DOHH2 (cell line): ENCODE data around the gene HIVEP2.

Experiments used
- H3F3A ChIP-seq: fragments of 200-600 bp; sonication (generic), shearing (Covaris generic); 2 replicates; pipeline ENCODE4 v1.6.0; 2016; ENCODE audit warnings: antibody characterized with exemption, mild to moderate bottlenecking; ENCODE audit not compliant: control insufficient read depth, insufficient read depth
- H3K27ac ChIP-seq: fragments of 200-600 bp; sonication (generic); 2 replicates; pipeline ENCODE4 v1.5.1; 2014; ENCODE audit warnings: low read depth, mild to moderate bottlenecking, low read length, moderate library complexity
- H3K27me3 ChIP-seq: fragments of 200-600 bp; sonication (generic); 2 replicates; pipeline ENCODE4 v1.6.1; 2014; ENCODE audit warnings: mild to moderate bottlenecking, low read length, mixed read lengths; ENCODE audit not compliant: control insufficient read depth
- H3K36me3 ChIP-seq: fragments of 200-600 bp; sonication (generic); 2 replicates; pipeline ENCODE4 v1.6.1; 2014; ENCODE audit warnings: mild to moderate bottlenecking, low read length, moderate library complexity, mixed read lengths; ENCODE audit not compliant: control insufficient read depth
- H3K4me1 ChIP-seq: fragments of 200-600 bp; sonication (generic); 2 replicates; pipeline ENCODE4 v1.6.1; 2014; ENCODE audit warnings: mild to moderate bottlenecking, low read length, mixed read lengths; ENCODE audit not compliant: control insufficient read depth
- H3K4me2 ChIP-seq: fragments of 200-600 bp; sonication (generic); 2 replicates; pipeline ENCODE4 v1.6.0; 2014; ENCODE audit warnings: mild to moderate bottlenecking, low read length, moderate library complexity
- H3K4me3 ChIP-seq: fragments of 200-600 bp; sonication (generic); 2 replicates; pipeline ENCODE4 v1.5.1; 2014; ENCODE audit warnings: mild to moderate bottlenecking, low read length, mixed read lengths
- H3K79me2 ChIP-seq: fragments of 200-600 bp; sonication (generic); 2 replicates; pipeline ENCODE4 v1.6.1; 2014; ENCODE audit warnings: mild to moderate bottlenecking, low read length, mixed read lengths; ENCODE audit not compliant: control insufficient read depth
- H3K9me2 ChIP-seq: fragments of 200-600 bp; sonication (generic); replicated peaks from 2 replicates; pipeline ENCODE4 v1.6.1; 2014; ENCODE audit warnings: mild to moderate bottlenecking, low read length, mixed read lengths; ENCODE audit not compliant: control insufficient read depth
- H3K9me3 ChIP-seq: fragments of 200-600 bp; sonication (generic); 2 replicates; pipeline ENCODE4 v1.6.1; 2014; ENCODE audit warnings: antibody characterized with exemption, low read length, mixed read lengths; ENCODE audit not compliant: control insufficient read depth, insufficient read depth
- H4K20me1 ChIP-seq: fragments of 200-600 bp; sonication (generic); 2 replicates; pipeline ENCODE4 v1.6.0; 2014; ENCODE audit warnings: low read depth, mild to moderate bottlenecking, antibody characterized with exemption, low read length, moderate library complexity; ENCODE audit not compliant: control insufficient read depth, insufficient read depth
- EZH2phosphoT487 ChIP-seq: fragments of 200-600 bp; sonication (generic); IDR thresholded peaks from 2 replicates; pipeline ENCODE4 v1.6.1; 2017; ENCODE audit warnings: borderline replicate concordance, mild to moderate bottlenecking, antibody characterized with exemption, low read length, moderate library complexity, mixed read lengths
- TF ChIP-seq, protein P1 (sequence below): fragments of 200-600 bp; sonication (generic); IDR thresholded peaks from one replicate; pipeline ENCODE4 v1.5.1; 2014; ENCODE audit warnings: antibody characterized with exemption, mild to moderate bottlenecking, low read depth, low read length; ENCODE audit not compliant: poor library complexity, severe bottlenecking

The HIVEP2 gene

DNA sequence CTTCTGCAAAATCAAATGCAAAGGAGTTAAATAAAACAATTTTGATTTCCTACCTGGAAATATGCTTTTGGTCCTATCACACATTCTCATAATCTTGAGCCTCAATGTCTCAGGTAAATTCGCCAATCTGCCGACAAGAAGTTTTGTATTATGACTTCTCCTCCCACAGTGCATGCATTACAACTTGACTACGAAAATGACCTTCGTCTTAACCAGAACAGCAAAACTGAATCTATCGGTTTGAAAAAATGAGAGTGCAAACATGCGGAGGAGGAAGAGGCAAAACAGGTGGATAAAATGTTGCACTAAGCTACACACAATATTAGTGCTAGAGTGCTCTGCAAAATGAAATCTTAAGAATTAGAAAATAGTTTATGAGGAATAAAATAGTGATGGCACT, 43.4 kb downstream of the HIVEP2 start:
- Histone ChIP-seq H3K79me2 (peaks cover 33% of the 10 kb centered on the region), H3K4me2 (no peak overlapping the region), H3K27ac (no peak overlapping the region)

DNA sequence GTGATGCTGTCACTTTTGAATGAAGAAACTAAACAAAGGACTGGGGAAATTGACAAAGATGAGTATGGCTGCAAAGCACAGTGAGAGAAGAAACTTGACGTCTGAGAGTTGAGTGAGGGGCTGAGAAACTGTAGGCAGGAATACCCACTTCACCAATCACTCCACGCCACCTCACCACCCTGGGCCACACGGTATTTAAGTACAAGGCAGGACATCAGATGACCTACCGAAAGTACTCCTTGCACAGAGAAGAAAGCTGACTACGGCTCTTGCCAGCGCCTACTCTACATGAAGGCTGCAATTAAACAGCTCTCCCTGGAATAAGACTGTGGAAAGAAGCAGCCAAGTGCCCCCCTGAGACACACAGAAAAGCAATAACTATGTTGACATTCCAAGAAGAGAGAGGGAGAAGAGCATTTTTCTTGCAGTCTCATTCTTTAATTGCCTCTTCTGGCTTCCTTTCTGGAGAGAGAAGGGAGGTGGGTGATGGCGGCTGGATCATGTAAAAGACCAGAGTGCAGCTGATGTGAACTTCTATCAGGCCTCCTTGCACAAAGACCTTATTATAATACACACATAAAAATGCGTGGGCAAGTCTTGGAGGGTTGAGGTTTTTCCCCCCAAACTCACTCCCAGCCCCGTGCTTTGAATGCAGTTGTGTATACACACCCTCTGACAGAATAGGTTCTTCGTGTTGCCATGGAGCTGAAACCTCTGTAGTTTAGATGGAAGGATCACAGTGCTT, 44.6 kb downstream of the HIVEP2 start:
- no peak overlapping the region for H3K27ac ChIP-seq
- TF ChIP-seq EZH2phosphoT487, result no peak
- TF ChIP-seq, protein P1, sequence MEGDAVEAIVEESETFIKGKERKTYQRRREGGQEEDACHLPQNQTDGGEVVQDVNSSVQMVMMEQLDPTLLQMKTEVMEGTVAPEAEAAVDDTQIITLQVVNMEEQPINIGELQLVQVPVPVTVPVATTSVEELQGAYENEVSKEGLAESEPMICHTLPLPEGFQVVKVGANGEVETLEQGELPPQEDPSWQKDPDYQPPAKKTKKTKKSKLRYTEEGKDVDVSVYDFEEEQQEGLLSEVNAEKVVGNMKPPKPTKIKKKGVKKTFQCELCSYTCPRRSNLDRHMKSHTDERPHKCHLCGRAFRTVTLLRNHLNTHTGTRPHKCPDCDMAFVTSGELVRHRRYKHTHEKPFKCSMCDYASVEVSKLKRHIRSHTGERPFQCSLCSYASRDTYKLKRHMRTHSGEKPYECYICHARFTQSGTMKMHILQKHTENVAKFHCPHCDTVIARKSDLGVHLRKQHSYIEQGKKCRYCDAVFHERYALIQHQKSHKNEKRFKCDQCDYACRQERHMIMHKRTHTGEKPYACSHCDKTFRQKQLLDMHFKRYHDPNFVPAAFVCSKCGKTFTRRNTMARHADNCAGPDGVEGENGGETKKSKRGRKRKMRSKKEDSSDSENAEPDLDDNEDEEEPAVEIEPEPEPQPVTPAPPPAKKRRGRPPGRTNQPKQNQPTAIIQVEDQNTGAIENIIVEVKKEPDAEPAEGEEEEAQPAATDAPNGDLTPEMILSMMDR, result no peak
- H3K9me3 ChIP-seq, result no peaks in the 10 kb centered on the region
- H3K4me2 ChIP-seq, result no peak overlapping the region
- H3K4me1 ChIP-seq, result peaks cover 23% of the 10 kb centered on the region
- H3K36me3 ChIP-seq, result 0 out of 2 replicates have a peak, but pooled peaks cover 4% of the 10 kb centered on the region
- peaks cover 31% of the 10 kb centered on the region for H3K79me2 ChIP-seq
- no peaks in the 10 kb centered on the region for H4K20me1 ChIP-seq
- H3K27me3 ChIP-seq, result no peaks in the 10 kb centered on the region
- no peak overlapping the region for H3K4me3 ChIP-seq
- H3K9me2 ChIP-seq, result no peaks in the 10 kb centered on the region
- H3F3A ChIP-seq, result no peaks in the 10 kb centered on the region

More for the DNA sequence above, 43.4 kb downstream of the HIVEP2 start:
- Histone ChIP-seq H3K4me1 (peaks cover 20% of the 10 kb centered on the region), H3K4me3 (no peak overlapping the region), H3K36me3 (0 out of 2 replicates have a peak, but pooled peaks cover 4% of the 10 kb centered on the region), H3F3A (no peaks in the 10 kb centered on the region), H3K9me3 (no peaks in the 10 kb centered on the region), H3K27me3 (no peaks in the 10 kb centered on the region), H3K9me2 (no peaks in the 10 kb centered on the region), H4K20me1 (no peaks in the 10 kb centered on the region)
- TF ChIP-seq, protein P1, result no peak
- TF ChIP-seq EZH2phosphoT487, result no peak

DNA sequence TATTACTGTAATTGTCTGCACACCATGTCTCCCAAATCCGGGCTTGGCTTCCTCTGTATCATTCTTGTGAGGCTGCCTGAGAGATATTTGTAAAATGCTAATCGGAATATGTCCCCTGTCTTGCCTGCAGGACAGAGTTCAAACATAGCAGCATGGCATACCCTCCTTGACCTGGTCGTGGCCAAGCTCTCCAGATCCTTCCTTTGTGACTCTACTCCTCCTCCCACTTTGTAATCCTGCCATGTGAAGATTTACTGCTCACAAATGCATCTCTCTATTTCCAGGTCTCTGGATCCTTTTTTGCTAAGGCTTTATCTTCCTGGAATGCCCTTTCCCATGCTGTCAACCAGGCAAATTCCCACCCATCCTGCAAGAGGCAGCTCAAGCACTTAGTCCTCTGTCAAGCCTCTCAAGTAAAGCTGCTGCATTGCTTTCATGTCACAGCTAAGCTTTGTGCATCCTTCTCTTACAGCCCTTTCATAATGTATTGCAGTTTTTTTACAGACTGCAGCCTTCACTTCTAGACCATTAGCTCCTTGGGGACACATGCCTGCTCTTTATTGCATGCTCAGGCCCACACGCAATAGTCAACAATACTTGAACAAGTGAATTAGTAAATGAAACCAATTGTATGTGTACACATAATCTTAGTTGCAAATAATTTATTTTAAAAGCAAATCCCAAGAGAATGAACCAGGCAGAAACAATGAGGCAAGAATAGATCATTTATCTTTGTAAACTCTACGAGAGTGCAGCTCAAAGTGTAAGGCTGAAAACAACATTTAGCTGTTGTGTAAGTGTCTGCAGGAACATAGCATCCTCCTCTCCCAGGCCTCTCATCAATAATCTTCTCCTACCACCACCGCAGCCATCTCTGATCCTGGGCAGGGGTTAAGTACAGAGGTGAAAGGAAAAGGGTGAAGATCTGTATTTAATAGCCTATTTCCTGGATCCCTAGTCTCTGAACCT, 45.8 kb downstream of the HIVEP2 start:
- H3F3A ChIP-seq, result no peaks in the 10 kb centered on the region
- H3K9me3 ChIP-seq, result no peaks in the 10 kb centered on the region
- H3K79me2 ChIP-seq, result peaks cover 31% of the 10 kb centered on the region
- H3K4me2 ChIP-seq, result no peak overlapping the region
- no peak overlapping the region for H3K27ac ChIP-seq
- no peak for TF ChIP-seq EZH2phosphoT487
- TF ChIP-seq, protein P1, result no peak
- no peak overlapping the region for H3K4me3 ChIP-seq
- H3K9me2 ChIP-seq, result no peaks in the 10 kb centered on the region
- peaks cover 21% of the 10 kb centered on the region for H3K4me1 ChIP-seq
- H3K27me3 ChIP-seq, result no peaks in the 10 kb centered on the region
- H3K36me3 ChIP-seq, result 0 out of 2 replicates have a peak, but pooled peaks cover 4% of the 10 kb centered on the region
- H4K20me1 ChIP-seq, result no peaks in the 10 kb centered on the region
